SU-DHL-6 (cell line): ENCODE results near the gene ARMCX1.
"Not testable (repeated sequence)": the region's sequence is repeated elsewhere in the genome, so short reads cannot be mapped to it uniquely, and the experiment has no call there.

ENCODE experiments used
- H2AFZ ChIP-seq: fragments of 200-600 bp; sonication (generic); 2 replicates; pipeline ENCODE4 v1.6.1; 2014; ENCODE audit warnings: low read depth, mild to moderate bottlenecking, moderate library complexity, mixed read lengths, antibody characterized with exemption, low read length; ENCODE audit not compliant: severe bottlenecking
- H3F3A ChIP-seq: fragments of 200-600 bp; shearing (Covaris generic); 2 replicates; pipeline ENCODE4 v1.6.0; 2016; ENCODE audit warnings: antibody characterized with exemption, mild to moderate bottlenecking; ENCODE audit not compliant: insufficient read depth
- H3K27ac ChIP-seq: fragments of 200-600 bp; sonication (generic); 2 replicates; pipeline ENCODE4 v1.5.1; 2016; ENCODE audit warnings: low read depth, mild to moderate bottlenecking, low read length, moderate library complexity, mixed read lengths
- H3K27me3 ChIP-seq: fragments of 200-600 bp; sonication (generic), shearing (Covaris generic); 2 replicates; pipeline ENCODE4 v1.6.0; 2014; ENCODE audit warnings: mild to moderate bottlenecking, low read length
- H3K36me3 ChIP-seq: fragments of 200-600 bp; sonication (generic); 2 replicates; pipeline ENCODE4 v1.6.1; 2014; ENCODE audit warnings: mild to moderate bottlenecking, low read length, mixed read lengths
- H3K4me2 ChIP-seq: fragments of 300-600, 200-600 bp; shearing (Covaris generic), sonication (generic); 2 replicates; pipeline ENCODE4 v1.6.0; 2014; ENCODE audit warnings: low read length, low read depth, mild to moderate bottlenecking; ENCODE audit not compliant: poor library complexity, severe bottlenecking
- H3K4me3 ChIP-seq: fragments of 200-600 bp; sonication (generic); 2 replicates; pipeline ENCODE4 v1.5.1; 2014; ENCODE audit warnings: antibody characterized with exemption, low read length, mild to moderate bottlenecking, mixed read lengths; ENCODE audit not compliant: insufficient read depth, poor library complexity, severe bottlenecking
- H3K79me2 ChIP-seq: fragments of 200-600 bp; sonication (generic); 2 replicates; pipeline ENCODE4 v1.6.1; 2014; ENCODE audit warnings: mild to moderate bottlenecking, low read length, moderate library complexity; ENCODE audit not compliant: insufficient read depth
- H3K9ac ChIP-seq: fragments of 200-600 bp; sonication (generic); 2 replicates; pipeline ENCODE4 v1.7.0; 2014; ENCODE audit warnings: mild to moderate bottlenecking, low read length
- H3K9me2 ChIP-seq: fragments of 200-600 bp; sonication (generic); replicated peaks from 2 replicates; pipeline ENCODE4 v1.6.1; 2014; ENCODE audit warnings: low read length; ENCODE audit not compliant: insufficient read depth
- H3K9me3 ChIP-seq: fragments of 200-600 bp; sonication (generic); 2 replicates; pipeline ENCODE4 v1.6.1; 2014; ENCODE audit warnings: low read length, mixed read lengths; ENCODE audit not compliant: insufficient read depth
- H4K20me1 ChIP-seq: fragments of 200-600 bp; sonication (generic); 2 replicates; pipeline ENCODE4 v1.6.1; 2014; ENCODE audit warnings: low read depth, mild to moderate bottlenecking, antibody characterized with exemption, low read length, moderate library complexity, mixed read lengths
- EZH2phosphoT487 ChIP-seq: fragments of 200-600 bp; sonication (generic), shearing (Covaris generic); conservative IDR thresholded peaks from 2 replicates; pipeline ENCODE4 v1.6.1; 2018; ENCODE audit warnings: mild to moderate bottlenecking, antibody characterized with exemption, low read length, moderate library complexity, mixed read lengths
- TF ChIP-seq, protein P1 (sequence below): fragments of 200-600 bp; sonication (generic); IDR thresholded peaks from one replicate; pipeline ENCODE4 v1.5.1; 2017; ENCODE audit warnings: antibody characterized with exemption, mild to moderate bottlenecking, low read length, moderate library complexity; ENCODE audit not compliant: insufficient read depth, poor library complexity, severe bottlenecking

Gene ARMCX1

DNA sequence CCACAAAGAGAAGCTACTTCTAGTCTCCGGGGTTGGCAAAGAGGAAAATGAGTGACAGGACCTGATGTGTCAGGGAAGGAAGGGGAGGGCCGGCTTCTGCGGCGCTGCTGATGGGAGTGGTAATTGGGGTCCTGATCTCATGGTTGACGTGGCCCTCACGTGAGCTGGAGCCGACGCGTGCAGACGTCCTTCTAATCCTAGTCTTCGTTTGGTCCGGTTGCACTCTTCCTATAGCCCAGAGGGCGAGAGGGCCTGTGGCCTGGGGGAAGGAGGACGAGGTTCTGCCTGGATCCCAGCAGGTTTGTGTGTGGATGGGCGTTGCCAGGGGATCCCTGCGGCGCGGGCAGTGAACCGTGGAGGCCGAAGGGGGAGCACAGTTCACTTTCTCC is at the start of gene ARMCX1:
ARMCX1 (plus strand) TSS at position 186 of the 389 bp plus-strand sequence. CDS start 2,384 bp downstream, outside the sequence.
- Histone ChIP-seq H4K20me1 (no peaks in the 10 kb centered on the region), H3K27me3 (no peaks in the 10 kb centered on the region), H3K36me3 (no peaks in the 10 kb centered on the region), H3K79me2 (no peaks in the 10 kb centered on the region), H3K9ac (no peak within 1 kb of the TSS), H3K9me3 (no peaks in the 10 kb centered on the region), H3K9me2 (no peaks in the 10 kb centered on the region), H2AFZ (no peak within 1 kb of the TSS), H3K4me2 (no peak within 1 kb of the TSS), H3K27ac (no peak within 1 kb of the TSS), H3K4me3 (no peak within 1 kb of the TSS), H3F3A (no peaks in the 10 kb centered on the region)
- no peak for TF ChIP-seq EZH2phosphoT487
- TF ChIP-seq, protein P1, sequence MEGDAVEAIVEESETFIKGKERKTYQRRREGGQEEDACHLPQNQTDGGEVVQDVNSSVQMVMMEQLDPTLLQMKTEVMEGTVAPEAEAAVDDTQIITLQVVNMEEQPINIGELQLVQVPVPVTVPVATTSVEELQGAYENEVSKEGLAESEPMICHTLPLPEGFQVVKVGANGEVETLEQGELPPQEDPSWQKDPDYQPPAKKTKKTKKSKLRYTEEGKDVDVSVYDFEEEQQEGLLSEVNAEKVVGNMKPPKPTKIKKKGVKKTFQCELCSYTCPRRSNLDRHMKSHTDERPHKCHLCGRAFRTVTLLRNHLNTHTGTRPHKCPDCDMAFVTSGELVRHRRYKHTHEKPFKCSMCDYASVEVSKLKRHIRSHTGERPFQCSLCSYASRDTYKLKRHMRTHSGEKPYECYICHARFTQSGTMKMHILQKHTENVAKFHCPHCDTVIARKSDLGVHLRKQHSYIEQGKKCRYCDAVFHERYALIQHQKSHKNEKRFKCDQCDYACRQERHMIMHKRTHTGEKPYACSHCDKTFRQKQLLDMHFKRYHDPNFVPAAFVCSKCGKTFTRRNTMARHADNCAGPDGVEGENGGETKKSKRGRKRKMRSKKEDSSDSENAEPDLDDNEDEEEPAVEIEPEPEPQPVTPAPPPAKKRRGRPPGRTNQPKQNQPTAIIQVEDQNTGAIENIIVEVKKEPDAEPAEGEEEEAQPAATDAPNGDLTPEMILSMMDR, result no peak

DNA sequence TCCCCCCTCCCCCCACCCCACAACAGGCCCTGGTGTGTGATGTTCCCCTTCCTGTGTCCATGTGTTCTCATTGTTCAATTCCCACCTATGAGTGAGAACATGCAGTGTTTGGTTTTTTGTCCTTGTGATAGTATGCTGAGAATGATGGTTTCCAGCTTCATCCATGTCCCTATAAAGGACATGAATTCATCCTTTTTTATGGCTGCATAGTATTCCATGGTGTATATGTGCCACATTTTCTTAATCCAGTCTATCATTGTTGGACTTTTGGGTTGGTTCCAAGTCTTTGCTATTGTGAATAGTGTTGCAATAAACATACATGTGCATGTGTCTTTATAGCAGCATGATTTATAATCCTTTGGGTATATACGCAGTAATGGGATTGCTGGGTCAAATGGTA is 47.4 kb upstream of the ARMCX1 start:
- H3K27me3 ChIP-seq, H4K20me1 ChIP-seq: not testable (repeated sequence)

DNA sequence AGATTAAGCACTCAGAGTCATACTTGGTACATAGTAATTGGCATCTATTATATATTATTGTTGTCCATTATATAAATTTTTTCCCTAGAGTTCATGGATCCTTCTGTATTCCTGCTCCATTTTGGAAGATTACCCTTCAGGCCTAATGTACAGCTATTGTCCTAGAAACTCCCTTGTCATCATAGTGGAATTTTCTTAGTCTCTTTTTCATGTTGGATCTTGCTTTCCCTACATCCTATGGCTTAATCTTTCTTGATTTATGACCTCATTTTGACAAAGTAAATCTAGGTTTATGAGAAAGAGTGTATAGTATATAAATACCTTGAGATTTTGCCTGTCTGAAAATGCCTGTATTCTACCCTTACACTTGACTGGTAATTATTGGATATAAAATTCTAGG is 43.0 kb upstream of the ARMCX1 start:
- no peaks in the 10 kb centered on the region for H3K79me2 ChIP-seq
- no peak overlapping the region for H3K27ac ChIP-seq
- no peak for TF ChIP-seq EZH2phosphoT487
- TF ChIP-seq, protein P1, result no peak

More for the DNA sequence above, 47.4 kb upstream of the ARMCX1 start:
- H3K27ac ChIP-seq, H3K9ac ChIP-seq, H3K9me2 ChIP-seq, H3F3A ChIP-seq, H3K4me3 ChIP-seq, H3K79me2 ChIP-seq, H3K4me2 ChIP-seq, H3K36me3 ChIP-seq, H2AFZ ChIP-seq, H3K9me3 ChIP-seq: not testable (repeated sequence)

DNA sequence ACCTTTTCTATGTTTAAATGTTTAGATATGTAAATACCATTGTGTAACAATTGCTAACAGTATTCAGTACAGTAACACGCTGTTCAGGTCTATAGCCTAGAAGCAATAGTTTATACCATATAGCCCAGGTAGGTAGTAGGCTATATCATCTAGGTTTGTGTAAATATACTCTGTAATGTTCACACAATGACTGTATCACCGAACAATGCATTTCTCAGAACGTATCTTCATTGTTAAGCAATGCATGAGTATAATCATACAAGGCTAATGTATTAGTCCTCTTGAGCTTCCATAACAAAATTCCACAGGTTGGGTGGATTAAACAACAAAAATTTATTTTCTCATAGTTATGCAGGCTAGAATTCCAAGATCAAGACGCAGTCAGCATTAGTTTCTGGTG is 42.4 kb upstream of the ARMCX1 start:
- H3K36me3 ChIP-seq, result no peaks in the 10 kb centered on the region
- no peak for TF ChIP-seq EZH2phosphoT487
- TF ChIP-seq, protein P1, result no peak
- H3K9me3 ChIP-seq, result no peaks in the 10 kb centered on the region
- H2AFZ ChIP-seq, result no peak overlapping the region
- no peaks in the 10 kb centered on the region for H3K79me2 ChIP-seq
- H3K9ac ChIP-seq, result no peak overlapping the region
- H3K27ac ChIP-seq, result no peak overlapping the region
- H3K27me3 ChIP-seq, result no peaks in the 10 kb centered on the region
- H3K4me3 ChIP-seq, result no peak overlapping the region
- no peaks in the 10 kb centered on the region for H3F3A ChIP-seq
- no peaks in the 10 kb centered on the region for H3K9me2 ChIP-seq
- H4K20me1 ChIP-seq, result no peaks in the 10 kb centered on the region
- no peak overlapping the region for H3K4me2 ChIP-seq

More for the DNA sequence above, 43.0 kb upstream of the ARMCX1 start:
- Histone ChIP-seq H3K9ac (no peak overlapping the region), H4K20me1 (no peaks in the 10 kb centered on the region), H3K36me3 (no peaks in the 10 kb centered on the region), H3K27me3 (no peaks in the 10 kb centered on the region), H3K4me2 (no peak overlapping the region), H3K4me3 (no peak overlapping the region), H2AFZ (no peak overlapping the region), H3F3A (no peaks in the 10 kb centered on the region), H3K9me3 (no peaks in the 10 kb centered on the region), H3K9me2 (no peaks in the 10 kb centered on the region)
